Measurements from ENCODE around the gene FAM149A.

- TF ChIP-seq CTCF (IDR thresholded peaks at IDR 0.05) (no peak), POLR2A (IDR thresholded peaks at IDR 0.05) (no peak)
Measured at GRCh38 chr4:186131935-186132334, 27.4 kb downstream of the FAM149A start.
